Fibroblast of lung (primary cell): ENCODE measurements around the gene NFIL3. TPM values are rescaled to one million over a fixed set of nuclear protein-coding genes. Genes with fewer than 3 reads are reported as not detected.

Experiments
- DNase-seq, 2 donors: peaks; one replicate each; pipeline versions ENCODE4 v3.0.0 to v3.0.0-alpha.2; 2010; ENCODE audit warnings: low read depth in 2 of 2
- H2AFZ ChIP-seq: 2 replicates; pipeline ENCODE4 v1.5.1; 2012; ENCODE audit warnings: low read length, control low read depth, inconsistent platforms
- H3K27ac ChIP-seq: 2 replicates; pipeline ENCODE4 v1.5.1; 2011; ENCODE audit warnings: low read length, control low read depth; ENCODE audit not compliant: insufficient read depth
- H3K27me3 ChIP-seq: 2 replicates; pipeline ENCODE4 v1.5.1; 2011; ENCODE audit warnings: mild to moderate bottlenecking, low read length; ENCODE audit not compliant: control insufficient read depth, insufficient read depth
- H3K36me3 ChIP-seq: 2 replicates; pipeline ENCODE4 v1.5.1; 2011; ENCODE audit warnings: low read length; ENCODE audit not compliant: control insufficient read depth, insufficient read depth
- H3K4me1 ChIP-seq: 2 replicates; pipeline ENCODE4 v1.5.1; 2011; ENCODE audit warnings: low read length; ENCODE audit not compliant: control insufficient read depth, insufficient read depth; ENCODE audit errors: extremely low read depth
- H3K4me2 ChIP-seq: 2 replicates; pipeline ENCODE4 v1.5.1; 2011; ENCODE audit warnings: low read length, control low read depth; ENCODE audit not compliant: insufficient read depth; ENCODE audit errors: extremely low read depth
- H3K4me3 ChIP-seq, 4 experiments: fragments of 200-600 bp in 1 of 4; sonication (generic) in 1 of 4; replicated peaks in 1 of 4; 2 replicates each; pipeline ENCODE4 v1.5.1; 2011 to 2016; ENCODE audit warnings: low read length in 4 of 4, low read depth in 3 of 4, mild to moderate bottlenecking in 3 of 4, control low read depth in 2 of 4, inconsistent platforms in 1 of 4, mixed read lengths in 1 of 4; ENCODE audit not compliant: insufficient read depth in 1 of 4; ENCODE audit errors: control extremely low read depth in 1 of 4
- H3K79me2 ChIP-seq: 2 replicates; pipeline ENCODE4 v1.5.1; 2012; ENCODE audit warnings: mild to moderate bottlenecking, low read length, inconsistent platforms; ENCODE audit not compliant: control insufficient read depth, insufficient read depth
- H3K9ac ChIP-seq: 2 replicates; pipeline ENCODE4 v1.5.1; 2011; ENCODE audit warnings: mild to moderate bottlenecking, low read length, control low read depth; ENCODE audit not compliant: insufficient read depth
- H3K9me3 ChIP-seq: 2 replicates; pipeline ENCODE4 v1.5.1; 2012; ENCODE audit warnings: low read depth, low read length; ENCODE audit not compliant: control insufficient read depth, insufficient read depth
- H4K20me1 ChIP-seq: 2 replicates; pipeline ENCODE4 v1.5.1; 2011; ENCODE audit warnings: low read length; ENCODE audit not compliant: control insufficient read depth, insufficient read depth; ENCODE audit errors: extremely low read depth
- CTCF ChIP-seq, 2 donors: IDR thresholded peaks in 1 of 2; conservative IDR thresholded peaks in 1 of 2; 1 replicate in 1 of 2; 2 replicates in 1 of 2; pipeline ENCODE4 v1.5.1; 2011 to 2012; ENCODE audit warnings: low read length in 2 of 2, control low read depth in 1 of 2, inconsistent platforms in 1 of 2, low read depth in 1 of 2, mild to moderate bottlenecking in 1 of 2
- EZH2 ChIP-seq: IDR thresholded peaks from 2 replicates; pipeline ENCODE4 v1.5.1; 2012; ENCODE audit warnings: low read length, control low read depth, mild to moderate bottlenecking; ENCODE audit errors: missing control alignments
- polyA plus RNA-seq, 2 donors: library from polyadenylated mRNA; depleted of rRNA in 1 of 2; stranded (reverse) in 1 of 2; unstranded in 1 of 2; fragments of >200 nt; gene quantifications; 2 replicates each; pipeline ENCODE4 v1.2.1, GENCODE V29; 2011 to 2012; ENCODE audit warnings: missing spikeins in 1 of 2
- total RNA-seq: library from RNA; depleted of rRNA; stranded (reverse); fragments of >200 nt; gene quantifications from 2 replicates; pipeline ENCODE4 v1.2.1, GENCODE V29; 2014

Gene NFIL3
- total and polyA plus RNA-seq, 2 donors (not counting 1 experiment from before 2014, with no cell fraction given) = 58.7 to 62.3 TPM

DNA sequence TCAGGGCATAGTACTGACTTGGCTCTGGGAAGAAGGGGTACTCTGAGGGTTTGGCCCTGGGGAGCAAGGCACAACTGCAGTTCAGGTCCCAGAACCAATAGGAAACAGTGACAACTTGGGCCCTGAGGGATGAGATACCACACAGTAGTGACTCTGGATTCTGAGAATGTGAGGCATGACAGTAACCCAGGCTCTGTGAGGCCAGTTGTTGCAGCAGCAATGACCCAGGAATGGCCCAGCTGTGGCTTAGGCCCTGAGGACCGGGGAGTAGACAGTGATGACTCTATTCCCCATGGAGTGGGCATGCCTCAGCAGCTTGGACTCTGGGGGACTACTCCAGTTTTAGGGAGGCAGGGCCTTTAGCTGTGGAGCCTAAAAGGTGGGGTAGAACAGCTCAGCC lies 21.5 kb upstream of the NFIL3 start:
- Histone ChIP-seq H4K20me1 (no peaks in the 10 kb centered on the region), H3K27me3 (peaks cover 5% of the 10 kb centered on the region), H3K27ac (no peak overlapping the region), H3K79me2 (no peaks in the 10 kb centered on the region), H3K36me3 (no peaks in the 10 kb centered on the region), H3K4me1 (no peaks in the 10 kb centered on the region), H3K9ac (no peak overlapping the region), H3K4me3 (no peak overlapping the region), H3K4me2 (no peak overlapping the region), H2AFZ (no peak overlapping the region), H3K9me3 (no peaks in the 10 kb centered on the region)
- DNase-seq = no peak
- TF ChIP-seq EZH2 (no peak), CTCF (conservative IDR thresholded peaks at IDR 0.05 in 1 of 2, IDR thresholded peaks at IDR 0.05 in 1 of 2; ENCODE audit: low read depth in 1 of 2, low read length in 2 of 2) (no peak)

DNA sequence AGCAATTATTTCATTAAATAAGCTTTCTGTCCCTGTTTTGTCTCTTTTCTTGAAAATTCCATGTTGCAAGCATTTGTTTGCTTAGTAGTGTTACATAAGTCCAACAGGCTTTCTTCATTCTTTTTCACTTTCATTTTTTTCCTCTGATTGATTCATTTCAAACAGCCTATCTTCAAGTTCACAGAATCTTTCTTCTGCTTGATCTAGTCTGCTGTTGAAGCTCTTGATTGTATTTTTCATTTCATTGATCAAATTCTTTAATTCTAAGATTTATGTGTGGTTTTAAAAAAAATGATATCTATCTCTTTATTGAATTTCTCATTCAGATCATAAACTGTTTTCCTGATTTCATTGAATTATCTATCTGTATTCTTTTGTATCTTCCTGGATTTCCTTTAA lies 20.4 kb upstream of the NFIL3 start:
- H3K4me3 ChIP-seq = no peak overlapping the region
- H3K36me3 ChIP-seq = no peaks in the 10 kb centered on the region
- no peaks in the 10 kb centered on the region for H3K4me1 ChIP-seq
- no peak for DNase-seq
- H2AFZ ChIP-seq = no peak overlapping the region
- no peaks in the 10 kb centered on the region for H4K20me1 ChIP-seq
- no peak overlapping the region for H3K9ac ChIP-seq
- no peaks in the 10 kb centered on the region for H3K9me3 ChIP-seq
- TF ChIP-seq EZH2 = no peak
- no peak for TF ChIP-seq CTCF (conservative IDR thresholded peaks at IDR 0.05 in 1 of 2, IDR thresholded peaks at IDR 0.05 in 1 of 2; ENCODE audit: low read depth in 1 of 2, low read length in 2 of 2)
- H3K4me2 ChIP-seq = no peak overlapping the region
- no peak overlapping the region for H3K27ac ChIP-seq
- H3K79me2 ChIP-seq = no peaks in the 10 kb centered on the region
- peaks cover 5% of the 10 kb centered on the region for H3K27me3 ChIP-seq

DNA sequence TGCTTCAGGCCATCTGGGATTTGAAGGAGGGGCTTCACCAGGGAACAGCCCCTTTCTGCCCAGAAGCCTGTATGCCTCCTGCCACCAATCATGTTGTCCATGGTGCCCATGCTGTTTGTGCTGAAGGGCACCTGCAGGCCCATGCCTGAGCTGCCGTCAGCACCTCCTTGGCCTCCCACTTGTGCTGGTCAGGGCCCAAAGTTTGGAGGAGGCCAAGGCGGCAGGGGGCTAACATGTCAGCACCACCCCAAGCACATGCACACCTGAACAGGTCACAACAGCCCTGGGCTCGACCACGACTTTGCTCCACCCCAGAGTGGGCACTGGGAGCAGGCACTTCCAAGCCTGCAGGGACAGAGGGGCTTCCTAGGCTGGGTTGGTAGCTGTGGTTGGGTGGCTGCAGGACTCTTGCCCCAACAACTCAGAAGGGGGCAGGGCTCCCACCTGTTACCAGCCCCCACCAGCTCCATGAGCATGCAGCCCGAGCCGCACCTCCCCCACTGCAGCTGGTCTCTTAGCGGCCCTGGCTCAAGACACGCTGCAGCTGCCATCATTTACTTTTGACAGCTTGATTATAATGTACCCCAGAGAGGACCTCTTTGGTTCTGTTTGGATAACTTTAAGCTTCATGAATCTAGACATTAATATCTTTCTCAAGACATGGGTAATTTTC lies 19.8 kb upstream of the NFIL3 start:
- Histone ChIP-seq H3K9me3 (no peaks in the 10 kb centered on the region), H4K20me1 (no peaks in the 10 kb centered on the region), H3K36me3 (no peaks in the 10 kb centered on the region), H3K4me3 (no peak overlapping the region), H3K4me1 (no peaks in the 10 kb centered on the region), H3K27me3 (peaks cover 5% of the 10 kb centered on the region), H3K9ac (no peak overlapping the region), H3K27ac (no peak overlapping the region), H2AFZ (no peak overlapping the region), H3K4me2 (no peak overlapping the region), H3K79me2 (no peaks in the 10 kb centered on the region)
- no peak for DNase-seq
- no peak for TF ChIP-seq EZH2
- TF ChIP-seq CTCF (conservative IDR thresholded peaks at IDR 0.05 in 1 of 2, IDR thresholded peaks at IDR 0.05 in 1 of 2; ENCODE audit: low read depth in 1 of 2, low read length in 2 of 2) = no peak
